IPS DF 6.9 (cell line): ENCODE data around the gene APCDD1.
A peak's percentile ranks its signal among the peaks of the same experiment; 100 is the strongest.

Source experiments
- DNase-seq: peaks from one replicate; pipeline ENCODE4 v3.0.0-alpha.2; 2013; ENCODE audit warnings: low read depth, low spot score
- H3K27ac ChIP-seq: one replicate; pipeline ENCODE4 v1.5.1; 2013; ENCODE audit warnings: low read length, control low read depth
- H3K27me3 ChIP-seq: 2 replicates; pipeline ENCODE4 v1.6.1; 2013; ENCODE audit warnings: mild to moderate bottlenecking, low read length; ENCODE audit not compliant: control insufficient read depth, insufficient read depth
- H3K36me3 ChIP-seq: 2 replicates; pipeline ENCODE4 v1.6.1; 2013; ENCODE audit warnings: low read length; ENCODE audit not compliant: control insufficient read depth, insufficient read depth
- H3K4me1 ChIP-seq: 2 replicates; pipeline ENCODE4 v1.6.1; 2013; ENCODE audit warnings: low read length; ENCODE audit not compliant: control insufficient read depth, insufficient read depth
- H3K4me3 ChIP-seq: 2 replicates; pipeline ENCODE4 v1.5.1; 2013; ENCODE audit warnings: mild to moderate bottlenecking, low read length
- H3K9me3 ChIP-seq: 2 replicates; pipeline ENCODE4 v1.6.1; 2013; ENCODE audit warnings: low read length, inconsistent platforms; ENCODE audit not compliant: control insufficient read depth, insufficient read depth
- WGBS: extraction: QIAGEN DNeasy Blood & Tissue Kit; methylation state at CpG from one replicate; pipeline ENCODE4 v1.1.7; 2013; ENCODE audit warnings: mixed read lengths, missing lambda C conversion rate; ENCODE audit not compliant: insufficient read length, insufficient coverage; 5-methylcytosine and 5-hydroxymethylcytosine counted together

APCDD1 gene

DNA sequence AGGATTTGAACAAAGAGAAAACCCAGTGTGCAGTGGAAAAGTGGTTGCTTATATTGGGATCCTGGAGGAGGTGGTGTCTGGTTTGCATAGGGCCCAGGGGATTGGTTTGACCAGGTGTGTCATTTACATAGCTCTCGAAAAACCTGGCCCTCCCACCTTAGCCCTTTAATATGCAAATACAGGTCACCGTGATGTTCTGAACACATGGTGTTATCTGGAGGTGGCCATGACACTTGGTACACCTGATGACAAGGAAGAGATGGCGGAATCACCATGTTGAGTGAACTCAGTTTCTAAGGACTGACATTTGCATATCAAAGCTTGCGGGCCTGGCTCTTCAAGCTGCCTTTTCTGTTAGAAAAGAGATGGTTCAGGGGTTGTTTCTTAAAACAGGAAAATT is 69.1 kb downstream of the APCDD1 start:
- no peak overlapping the region for H3K27ac ChIP-seq
- WGBS = no CpG with 5 or more reads among the region's 4 CpGs
- no peaks in the 10 kb centered on the region for H3K9me3 ChIP-seq
- H3K36me3 ChIP-seq = no peaks in the 10 kb centered on the region
- no peak overlapping the region for H3K4me3 ChIP-seq
- no peaks in the 10 kb centered on the region for H3K27me3 ChIP-seq
- H3K4me1 ChIP-seq = no peaks in the 10 kb centered on the region
- no peak for DNase-seq

DNA sequence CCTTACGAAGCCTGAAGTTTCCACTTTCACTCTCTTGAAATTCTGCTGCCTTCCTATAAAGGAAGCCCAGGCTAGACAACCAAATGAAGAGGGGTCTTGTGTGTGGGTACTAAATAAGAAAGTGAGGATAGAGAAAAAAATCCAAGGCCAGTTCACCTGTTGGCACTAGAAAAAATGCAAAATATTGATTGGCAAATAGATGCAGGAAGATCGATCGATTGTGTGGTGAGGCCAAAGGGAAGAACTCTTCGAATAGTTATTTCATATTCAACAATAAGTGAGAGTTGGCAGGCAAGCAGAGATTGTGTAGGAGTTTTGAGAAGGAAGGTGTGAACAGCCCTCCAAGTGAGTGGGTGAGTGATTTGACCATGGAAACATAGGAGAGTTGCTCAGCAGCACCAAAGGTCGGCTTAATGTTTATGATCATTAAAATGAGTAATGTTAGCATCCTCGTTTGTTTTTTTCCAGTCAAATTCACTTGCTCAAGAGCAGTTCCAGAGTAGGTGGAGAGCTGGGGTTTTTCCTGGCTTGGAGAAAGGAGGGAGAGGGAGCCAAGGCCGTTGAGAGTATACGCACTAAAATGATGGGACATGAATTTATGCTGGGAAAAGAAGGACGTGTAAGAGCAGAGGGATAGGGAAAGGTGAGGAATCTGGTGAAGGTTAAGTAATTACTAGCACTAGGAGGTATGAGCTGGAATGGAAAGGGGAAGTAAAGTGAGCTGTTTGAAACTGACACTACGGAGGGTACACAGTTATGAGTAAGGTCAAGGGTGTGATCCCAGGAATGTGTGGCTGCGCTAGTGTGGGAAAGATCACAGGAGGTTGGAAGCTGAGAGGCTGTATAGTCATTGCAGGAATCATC is 70.3 kb downstream of the APCDD1 start:
- no peak overlapping the region for H3K4me3 ChIP-seq
- no peak overlapping the region for H3K27ac ChIP-seq
- WGBS = no CpG with 5 or more reads among the region's 11 CpGs
- H3K27me3 ChIP-seq = no peaks in the 10 kb centered on the region
- H3K4me1 ChIP-seq = no peaks in the 10 kb centered on the region
- no peaks in the 10 kb centered on the region for H3K9me3 ChIP-seq
- DNase-seq = no peak
- no peaks in the 10 kb centered on the region for H3K36me3 ChIP-seq

DNA sequence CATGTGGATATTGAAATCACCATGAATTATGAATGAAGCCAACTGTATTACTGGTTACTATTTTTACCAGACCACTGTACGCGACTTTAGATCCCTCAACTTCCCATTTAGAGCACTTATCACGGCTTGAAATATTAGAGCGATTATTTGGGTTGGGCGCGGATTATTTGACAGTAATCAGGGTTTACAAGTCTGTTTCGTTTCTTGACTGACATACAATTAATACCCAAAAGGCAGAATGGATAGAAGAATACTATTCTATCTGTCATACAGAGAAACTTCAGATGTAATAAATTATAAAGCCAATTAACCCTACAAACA is 70.9 kb downstream of the APCDD1 start:
- DNase-seq = no peak
- Histone ChIP-seq H3K27me3 (no peaks in the 10 kb centered on the region), H3K27ac (no peak overlapping the region), H3K36me3 (no peaks in the 10 kb centered on the region), H3K4me3 (no peak overlapping the region; the same call in 1 of the 2 replicates), H3K4me1 (no peaks in the 10 kb centered on the region), H3K9me3 (no peaks in the 10 kb centered on the region)
- WGBS = no CpG with 5 or more reads among the region's 7 CpGs

DNA sequence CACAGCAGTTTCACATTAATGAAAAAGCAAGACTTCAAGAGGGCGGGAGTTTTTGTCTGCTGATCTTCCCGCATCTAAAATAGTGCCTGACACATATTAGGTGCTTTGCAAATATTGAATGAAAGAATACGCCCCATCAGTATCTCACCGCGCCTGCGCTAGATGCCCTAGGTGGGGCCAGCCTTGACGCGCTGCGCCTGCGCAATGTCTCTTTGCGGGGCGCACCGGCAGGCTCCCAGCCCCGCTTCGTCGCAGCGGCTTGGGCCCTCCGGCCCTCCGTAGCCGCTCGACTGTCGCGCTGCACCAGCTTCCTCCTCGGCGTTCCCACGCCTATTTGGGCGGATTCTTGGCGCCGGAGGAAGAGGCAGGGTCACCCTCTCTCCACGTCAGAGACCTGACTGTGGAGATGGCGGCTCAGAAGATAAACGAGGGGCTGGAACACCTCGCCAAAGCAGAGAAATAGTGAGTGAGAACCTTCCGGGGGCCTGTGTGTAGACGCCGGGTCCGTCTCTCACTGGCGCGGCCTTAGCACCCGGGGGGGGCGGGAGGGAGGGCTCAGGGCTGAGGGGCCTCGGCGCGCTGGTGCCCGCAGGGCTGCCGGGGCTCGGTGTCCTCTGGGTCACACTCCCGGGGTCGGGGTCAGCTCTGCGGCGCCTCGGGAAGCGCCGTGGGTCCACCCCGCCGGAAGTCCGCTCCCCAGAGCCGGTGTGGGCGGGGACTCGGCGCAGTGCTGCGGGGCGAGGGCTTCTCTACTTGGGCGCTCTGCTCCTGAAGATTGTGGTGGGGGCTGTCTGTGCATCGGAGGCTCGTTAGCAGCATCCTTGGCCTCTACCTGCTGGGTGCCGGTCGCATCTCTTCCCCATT is 71.5 kb downstream of the APCDD1 start, which contains the start of gene NAPG:
TSS of gene NAPG (plus strand) at position 331 of the 864 bp plus-strand sequence. CDS start at position 407, 76 bp downstream.
- no CpG with 5 or more reads among the region's 68 CpGs for WGBS

DNA sequence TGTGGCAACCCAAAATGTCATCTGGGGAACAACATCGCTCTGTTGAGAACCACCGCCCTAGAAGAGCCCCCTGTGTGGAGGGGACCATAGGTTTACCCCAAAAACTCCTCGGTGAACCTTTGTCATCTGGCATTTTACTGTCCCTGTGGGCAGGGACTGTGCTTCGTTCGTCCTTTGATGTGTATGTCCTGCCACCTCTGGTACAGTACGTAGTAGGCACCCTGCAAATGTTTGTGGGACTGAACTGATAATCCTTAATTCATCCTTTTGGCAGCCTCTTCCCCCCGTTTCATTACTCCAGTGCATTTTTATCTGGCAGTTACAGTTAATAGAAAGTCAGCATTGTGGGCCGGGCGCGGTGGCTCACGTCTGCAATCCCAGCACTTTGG is 72.1 kb downstream of the APCDD1 start:
- DNase-seq = no peak
- Histone ChIP-seq H3K36me3 (no peaks in the 10 kb centered on the region), H3K27me3 (no peaks in the 10 kb centered on the region), H3K4me1 (no peaks in the 10 kb centered on the region), H3K27ac (no peak overlapping the region), H3K9me3 (no peaks in the 10 kb centered on the region), H3K4me3 (peak overlapping the region; percentile 98; the same call in 1 of the 2 replicates)
- WGBS = no CpG with 5 or more reads among the region's 11 CpGs

More for the DNA sequence above, 71.5 kb downstream of the APCDD1 start, which contains the start of gene NAPG:
- no peaks in the 10 kb centered on the region for H3K4me1 ChIP-seq
- H3K4me3 ChIP-seq = peak within 1 kb of the TSS; percentile 98
- no peaks in the 10 kb centered on the region for H3K36me3 ChIP-seq
- DNase-seq = peak; percentile 73
- H3K27me3 ChIP-seq = no peaks in the 10 kb centered on the region
- no peak within 1 kb of the TSS for H3K27ac ChIP-seq
- no peaks in the 10 kb centered on the region for H3K9me3 ChIP-seq

DNA sequence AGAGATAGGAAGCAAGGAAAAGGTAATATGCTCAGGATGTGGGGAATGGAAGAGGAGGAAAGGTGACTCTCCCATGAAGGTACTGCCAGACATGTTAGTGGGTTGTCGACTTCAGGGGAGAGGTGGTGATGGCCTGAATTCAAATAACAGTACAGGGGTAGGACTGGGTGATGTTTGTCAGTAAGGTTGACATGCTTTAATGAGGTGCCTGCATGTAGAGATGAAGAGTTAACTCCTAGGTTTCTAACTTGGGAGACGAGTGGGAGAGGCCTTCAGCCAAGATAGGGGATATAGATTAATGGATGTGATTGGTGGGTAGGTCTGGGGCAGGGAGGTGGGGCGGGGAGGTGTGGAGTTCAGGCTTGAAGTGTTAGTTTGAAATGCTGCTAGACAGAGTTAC is 74.0 kb downstream of the APCDD1 start:
- Histone ChIP-seq H3K9me3 (no peaks in the 10 kb centered on the region), H3K4me3 (no peak overlapping the region), H3K36me3 (no peaks in the 10 kb centered on the region), H3K27me3 (no peaks in the 10 kb centered on the region), H3K4me1 (no peaks in the 10 kb centered on the region), H3K27ac (no peak overlapping the region)
- no CpG with 5 or more reads among the region's 3 CpGs for WGBS
- no peak for DNase-seq

DNA sequence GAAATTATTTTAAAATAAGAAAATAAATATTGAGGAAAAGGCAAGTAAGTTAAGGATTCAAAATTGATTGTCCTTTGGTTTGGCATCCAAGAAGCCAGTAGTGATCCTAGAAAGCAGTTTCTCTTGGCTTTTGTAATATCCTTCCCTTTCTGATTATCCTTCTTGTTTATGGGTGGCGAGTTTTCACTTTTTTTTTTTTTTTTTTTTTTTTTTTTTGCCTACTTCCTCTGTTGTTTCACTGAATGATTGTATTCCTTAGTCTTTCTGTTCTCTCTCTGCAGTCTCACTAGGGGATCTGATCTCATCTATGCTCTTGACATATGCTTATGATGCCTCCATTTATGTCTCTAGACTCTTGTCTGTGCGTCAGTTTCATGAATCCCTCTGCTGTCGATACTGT is 75.6 kb downstream of the APCDD1 start:
- Histone ChIP-seq H3K27me3 (no peaks in the 10 kb centered on the region), H3K27ac (no peak overlapping the region), H3K9me3 (no peaks in the 10 kb centered on the region), H3K36me3 (no peaks in the 10 kb centered on the region), H3K4me3 (no peak overlapping the region), H3K4me1 (no peaks in the 10 kb centered on the region)
- no peak for DNase-seq
- WGBS = no CpG with 5 or more reads among the region's 3 CpGs

DNA sequence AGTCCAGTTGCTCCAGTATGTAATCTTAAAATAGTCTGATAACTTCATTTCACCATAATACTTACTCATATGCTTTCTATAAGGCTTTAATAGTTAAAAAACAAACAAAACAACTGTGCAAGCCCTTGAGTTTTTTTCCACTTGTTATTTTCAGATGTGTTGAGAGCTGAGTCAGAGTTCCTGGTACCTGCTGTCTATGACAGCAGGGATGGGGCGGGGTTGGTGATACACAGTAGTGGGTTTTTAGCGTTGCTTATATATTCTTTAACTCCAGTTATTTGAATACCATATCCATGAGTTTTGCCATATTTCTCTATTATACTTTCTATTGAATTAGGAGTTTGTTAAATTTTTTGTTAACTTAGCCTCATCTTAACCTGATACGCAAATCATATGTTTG is 76.4 kb downstream of the APCDD1 start:
- Histone ChIP-seq H3K4me1 (no peaks in the 10 kb centered on the region), H3K4me3 (no peak overlapping the region), H3K27ac (no peak overlapping the region), H3K9me3 (no peaks in the 10 kb centered on the region), H3K36me3 (no peaks in the 10 kb centered on the region), H3K27me3 (no peaks in the 10 kb centered on the region)
- WGBS = no CpG with 5 or more reads among the region's 3 CpGs
- no peak for DNase-seq

DNA sequence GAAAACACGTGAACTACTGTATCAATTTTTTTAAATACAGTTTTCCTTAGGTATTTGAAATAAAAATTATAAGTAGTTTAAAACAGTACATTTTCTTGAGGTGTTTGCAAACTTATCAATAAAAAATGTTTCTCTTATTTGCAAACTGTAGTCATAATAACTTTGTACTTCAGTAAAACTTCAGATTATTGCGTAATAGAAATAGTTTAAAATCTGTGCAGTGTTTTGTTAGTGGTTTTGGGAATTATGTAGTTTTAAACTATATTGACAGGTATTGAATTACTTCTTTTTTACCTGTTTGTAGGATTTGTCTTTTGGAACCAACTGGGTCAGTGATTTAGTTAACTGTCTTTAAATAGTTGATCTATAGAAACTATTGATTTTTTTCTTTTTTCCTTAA is 78.7 kb downstream of the APCDD1 start:
- no peak for DNase-seq
- H3K36me3 ChIP-seq = no peaks in the 10 kb centered on the region
- H3K9me3 ChIP-seq = no peaks in the 10 kb centered on the region
- no peaks in the 10 kb centered on the region for H3K4me1 ChIP-seq
- H3K27me3 ChIP-seq = no peaks in the 10 kb centered on the region
- H3K27ac ChIP-seq = no peak overlapping the region
- WGBS = 100% methylated on average over 1 of the region's 2 CpGs
- no peak overlapping the region for H3K4me3 ChIP-seq

DNA sequence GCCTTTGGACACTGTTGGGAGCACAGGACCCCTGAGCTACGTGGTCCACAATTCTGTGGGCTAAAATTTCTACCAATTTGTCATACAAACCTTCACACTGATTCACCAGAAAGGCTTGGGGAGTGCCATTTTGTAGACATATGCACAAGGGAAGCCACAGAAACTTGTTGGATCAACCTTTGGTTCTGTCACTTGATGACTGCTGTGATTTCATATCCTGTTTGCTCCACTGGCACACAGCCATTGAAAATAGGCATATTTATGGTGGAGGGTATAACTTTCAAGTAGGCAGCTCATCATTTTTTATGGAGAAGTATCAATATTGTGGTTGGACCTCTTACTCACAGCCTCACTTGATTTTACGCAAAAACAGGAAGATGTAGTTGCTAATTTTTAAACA is 81.8 kb downstream of the APCDD1 start:
- no peak for DNase-seq
- no CpG with 5 or more reads among the region's 2 CpGs for WGBS
- no peaks in the 10 kb centered on the region for H3K4me1 ChIP-seq
- H3K27ac ChIP-seq = no peak overlapping the region
- no peaks in the 10 kb centered on the region for H3K9me3 ChIP-seq
- H3K27me3 ChIP-seq = no peaks in the 10 kb centered on the region
- H3K4me3 ChIP-seq = no peak overlapping the region
- no peaks in the 10 kb centered on the region for H3K36me3 ChIP-seq
